Measurements from ENCODE around the gene USB1.

Gene USB1

DNA sequence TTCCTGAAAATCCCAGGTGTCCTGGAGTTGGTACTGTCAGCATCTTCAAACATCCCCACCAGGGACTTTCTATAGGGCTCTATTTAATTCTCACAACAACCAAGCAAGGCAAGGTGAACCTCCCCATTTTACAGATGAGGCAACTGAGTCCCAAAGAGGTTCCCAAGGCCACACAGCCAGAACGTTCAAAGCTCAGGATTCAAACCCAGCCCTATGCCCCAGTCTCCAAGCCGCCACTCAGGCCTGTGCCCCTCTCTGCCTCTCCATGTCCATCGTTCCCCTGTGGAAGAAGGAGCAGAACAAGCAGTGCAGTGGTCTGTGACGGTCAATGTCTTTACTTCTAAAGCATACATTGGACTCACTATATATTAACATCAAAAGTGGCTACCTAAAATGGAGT is 6.8 kb upstream of the USB1 start:
- TF ChIP-seq ZNF416 (tag by site-specific recombination; IDR thresholded peaks at IDR 0.05), result no peak
- TF ChIP-seq ZNF394 (tag by site-specific recombination; IDR thresholded peaks at IDR 0.05; ENCODE audit: borderline replicate concordance), result no peak
- TF ChIP-seq, protein P1, sequence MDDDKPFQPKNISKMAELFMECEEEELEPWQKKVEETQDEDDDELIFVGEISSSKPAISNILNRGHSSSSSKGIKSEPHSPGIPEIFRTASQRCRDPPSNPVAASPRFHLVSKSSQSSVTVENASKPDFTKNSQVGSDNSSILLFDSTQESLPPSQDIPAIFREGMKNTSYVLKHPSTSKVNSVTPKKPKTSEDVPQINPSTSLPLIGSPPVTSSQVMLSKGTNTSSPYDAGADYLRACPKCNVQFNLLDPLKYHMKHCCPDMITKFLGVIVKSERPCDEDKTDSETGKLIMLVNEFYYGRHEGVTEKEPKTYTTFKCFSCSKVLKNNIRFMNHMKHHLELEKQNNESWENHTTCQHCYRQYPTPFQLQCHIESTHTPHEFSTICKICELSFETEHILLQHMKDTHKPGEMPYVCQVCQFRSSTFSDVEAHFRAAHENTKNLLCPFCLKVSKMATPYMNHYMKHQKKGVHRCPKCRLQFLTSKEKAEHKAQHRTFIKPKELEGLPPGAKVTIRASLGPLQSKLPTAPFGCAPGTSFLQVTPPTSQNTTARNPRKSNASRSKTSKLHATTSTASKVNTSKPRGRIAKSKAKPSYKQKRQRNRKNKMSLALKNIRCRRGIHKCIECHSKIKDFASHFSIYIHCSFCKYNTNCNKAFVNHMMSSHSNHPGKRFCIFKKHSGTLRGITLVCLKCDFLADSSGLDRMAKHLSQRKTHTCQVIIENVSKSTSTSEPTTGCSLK (tag by site-specific recombination; IDR thresholded peaks at IDR 0.05), result no peak
- TF ChIP-seq, protein P2, sequence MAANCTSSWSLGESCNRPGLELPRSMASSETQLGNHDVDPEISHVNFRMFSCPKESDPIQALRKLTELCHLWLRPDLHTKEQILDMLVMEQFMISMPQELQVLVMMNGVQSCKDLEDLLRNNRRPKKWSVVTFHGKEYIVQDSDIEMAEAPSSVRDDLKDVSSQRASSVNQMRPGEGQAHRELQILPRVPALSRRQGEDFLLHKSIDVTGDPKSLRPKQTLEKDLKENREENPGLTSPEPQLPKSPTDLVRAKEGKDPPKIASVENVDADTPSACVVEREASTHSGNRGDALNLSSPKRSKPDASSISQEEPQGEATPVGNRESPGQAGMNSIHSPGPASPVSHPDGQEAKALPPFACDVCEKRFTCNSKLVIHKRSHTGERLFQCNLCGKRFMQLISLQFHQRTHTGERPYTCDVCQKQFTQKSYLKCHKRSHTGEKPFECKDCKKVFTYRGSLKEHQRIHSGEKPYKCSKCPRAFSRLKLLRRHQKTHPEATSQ (tag by site-specific recombination; IDR thresholded peaks at IDR 0.05), result no peak
- TF ChIP-seq ZNF202 (tag by site-specific recombination; IDR thresholded peaks at IDR 0.05; ENCODE audit: borderline replicate concordance), result no peak
- TF ChIP-seq, protein P3, sequence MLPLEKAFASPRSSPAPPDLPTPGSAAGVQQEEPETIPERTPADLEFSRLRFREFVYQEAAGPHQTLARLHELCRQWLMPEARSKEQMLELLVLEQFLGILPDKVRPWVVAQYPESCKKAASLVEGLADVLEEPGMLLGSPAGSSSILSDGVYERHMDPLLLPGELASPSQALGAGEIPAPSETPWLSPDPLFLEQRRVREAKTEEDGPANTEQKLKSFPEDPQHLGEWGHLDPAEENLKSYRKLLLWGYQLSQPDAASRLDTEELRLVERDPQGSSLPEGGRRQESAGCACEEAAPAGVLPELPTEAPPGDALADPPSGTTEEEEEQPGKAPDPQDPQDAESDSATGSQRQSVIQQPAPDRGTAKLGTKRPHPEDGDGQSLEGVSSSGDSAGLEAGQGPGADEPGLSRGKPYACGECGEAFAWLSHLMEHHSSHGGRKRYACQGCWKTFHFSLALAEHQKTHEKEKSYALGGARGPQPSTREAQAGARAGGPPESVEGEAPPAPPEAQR (tag by site-specific recombination; IDR thresholded peaks at IDR 0.05), result no peak
- no peak for TF ChIP-seq ZFP37 (tag by site-specific recombination; IDR thresholded peaks at IDR 0.05)
- TF ChIP-seq ZNF175 (tag by site-specific recombination; IDR thresholded peaks at IDR 0.05), result no peak
- TF ChIP-seq ZNF76 (tag by site-specific recombination; IDR thresholded peaks at IDR 0.05; ENCODE audit: borderline replicate concordance, low read depth), result no peak
- peaks cover 0 to 40% of the 10 kb centered on the region in 2 experiments; a peak in 1 of 3 replicates for H3K36me3 ChIP-seq (ENCODE audit: control insufficient read depth in 2 of 2, insufficient read depth in 1 of 2, low read length in 2 of 2)
- H3K27ac ChIP-seq (ENCODE audit: extremely low read depth, low read depth, low read length), result no peak overlapping the region
- H3K4me3 ChIP-seq (ENCODE audit: low read depth, low read length), result no peak overlapping the region
- ChIA-PET CTCF (no interaction called here), POLR2A (interaction anchor here (1.2 kb wide), 1 partner anchor 10 kb away, joined by 4 read pairs; no protein-coding TSS in a partner anchor)
- H3K9me3 ChIP-seq (ENCODE audit: control insufficient read depth, insufficient read depth, low read depth, low read length), result no peaks in the 10 kb centered on the region
- H3K4me1 ChIP-seq (ENCODE audit: control insufficient read depth, insufficient read depth, low read length), result no peaks in the 10 kb centered on the region

DNA sequence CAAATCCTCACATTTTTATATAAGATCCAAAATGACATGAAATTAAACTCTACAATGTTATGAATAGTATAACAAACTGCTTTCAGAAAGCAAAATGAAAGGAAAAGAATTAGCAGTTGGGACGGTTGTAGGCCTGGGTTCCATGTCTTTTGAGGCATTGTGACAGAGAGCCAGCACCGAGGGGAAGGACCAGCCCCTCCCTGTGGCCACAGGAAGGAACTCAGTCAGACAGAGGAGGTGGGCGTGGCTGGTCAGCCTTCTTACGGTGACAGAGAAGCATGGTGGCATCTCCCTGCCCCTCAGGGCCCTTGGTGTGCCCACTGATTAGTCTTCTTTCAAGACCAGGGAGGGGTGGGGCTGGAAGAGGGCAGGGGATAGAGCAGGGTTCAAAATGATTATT is 6.4 kb upstream of the USB1 start:
- Histone ChIP-seq H3K4me3 (ENCODE audit: low read depth, low read length) (no peak overlapping the region), H3K27ac (ENCODE audit: extremely low read depth, low read depth, low read length) (no peak overlapping the region), H3K36me3 (ENCODE audit: control insufficient read depth in 2 of 2, insufficient read depth in 1 of 2, low read length in 2 of 2) (peaks cover 0 to 40% of the 10 kb centered on the region in 2 experiments; a peak in 1 of 3 replicates), H3K4me1 (ENCODE audit: control insufficient read depth, insufficient read depth, low read length) (no peaks in the 10 kb centered on the region), H3K9me3 (ENCODE audit: control insufficient read depth, insufficient read depth, low read depth, low read length) (no peaks in the 10 kb centered on the region)
- TF ChIP-seq, protein P4, sequence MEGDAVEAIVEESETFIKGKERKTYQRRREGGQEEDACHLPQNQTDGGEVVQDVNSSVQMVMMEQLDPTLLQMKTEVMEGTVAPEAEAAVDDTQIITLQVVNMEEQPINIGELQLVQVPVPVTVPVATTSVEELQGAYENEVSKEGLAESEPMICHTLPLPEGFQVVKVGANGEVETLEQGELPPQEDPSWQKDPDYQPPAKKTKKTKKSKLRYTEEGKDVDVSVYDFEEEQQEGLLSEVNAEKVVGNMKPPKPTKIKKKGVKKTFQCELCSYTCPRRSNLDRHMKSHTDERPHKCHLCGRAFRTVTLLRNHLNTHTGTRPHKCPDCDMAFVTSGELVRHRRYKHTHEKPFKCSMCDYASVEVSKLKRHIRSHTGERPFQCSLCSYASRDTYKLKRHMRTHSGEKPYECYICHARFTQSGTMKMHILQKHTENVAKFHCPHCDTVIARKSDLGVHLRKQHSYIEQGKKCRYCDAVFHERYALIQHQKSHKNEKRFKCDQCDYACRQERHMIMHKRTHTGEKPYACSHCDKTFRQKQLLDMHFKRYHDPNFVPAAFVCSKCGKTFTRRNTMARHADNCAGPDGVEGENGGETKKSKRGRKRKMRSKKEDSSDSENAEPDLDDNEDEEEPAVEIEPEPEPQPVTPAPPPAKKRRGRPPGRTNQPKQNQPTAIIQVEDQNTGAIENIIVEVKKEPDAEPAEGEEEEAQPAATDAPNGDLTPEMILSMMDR (tag by site-specific recombination; IDR thresholded peaks at IDR 0.05), result peak; percentile 20; the same call in 1 of the 2 replicates
- no peak for TF ChIP-seq ZNF404 (tag by site-specific recombination; IDR thresholded peaks at IDR 0.05)
- no peak for TF ChIP-seq TCF7L2 (IDR thresholded peaks at IDR 0.05; ENCODE audit: borderline replicate concordance, low read depth, low read length)
- no peak for TF ChIP-seq ZNF837 (tag by site-specific recombination; IDR thresholded peaks at IDR 0.05)
- peak; percentile 94 for TF ChIP-seq KLF9 (tag by site-specific recombination; IDR thresholded peaks at IDR 0.05; ENCODE audit: low read depth)
- TF ChIP-seq KLF1 (tag by site-specific recombination; IDR thresholded peaks at IDR 0.05), result peak; percentile 29; the same call in 1 of the 2 replicates
- POLR2A ChIA-PET, result no interaction called here
- CTCF ChIA-PET, result interaction anchor here (1.1 kb wide), 1 partner anchor 237 kb away, joined by 3 read pairs; no protein-coding TSS in a partner anchor

Measured in HEK293 (cell line).